ENCODE measurements around the gene C2. TPM values are rescaled to one million over a fixed set of nuclear protein-coding genes. Genes with fewer than 3 reads are reported as not detected.
"Not testable (repeated sequence)": the region's sequence is repeated elsewhere in the genome, so short reads cannot be mapped to it uniquely, and the experiment has no call there.

C2 gene
- total RNA-seq, 1 donor = 1.3 TPM

DNA sequence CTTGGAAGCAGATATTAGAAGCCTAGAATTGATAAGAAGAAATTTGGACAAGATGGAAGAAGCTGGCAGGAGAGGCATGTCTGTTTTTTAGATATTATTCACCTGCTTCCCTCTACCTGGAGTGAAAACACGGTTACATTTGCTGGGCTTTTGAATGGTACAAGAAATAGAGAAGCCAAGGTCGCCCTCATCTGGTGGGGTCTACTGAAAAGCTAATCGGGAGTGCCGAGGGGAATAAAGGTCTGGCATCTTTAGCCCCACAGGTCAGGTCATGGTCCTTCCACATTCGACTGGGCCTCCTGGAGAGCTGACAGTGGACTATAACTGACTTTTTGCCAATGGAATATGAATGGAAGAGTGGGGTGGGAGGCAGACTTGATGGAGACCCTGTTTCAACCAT is 4.6 kb upstream of the C2 start:
- no peak overlapping the region for H3K4me3 ChIP-seq (ENCODE audit: low read depth, low read length)
- DNase-seq (ENCODE audit: low read depth) = peak; percentile 25
- TF ChIP-seq, protein P1, sequence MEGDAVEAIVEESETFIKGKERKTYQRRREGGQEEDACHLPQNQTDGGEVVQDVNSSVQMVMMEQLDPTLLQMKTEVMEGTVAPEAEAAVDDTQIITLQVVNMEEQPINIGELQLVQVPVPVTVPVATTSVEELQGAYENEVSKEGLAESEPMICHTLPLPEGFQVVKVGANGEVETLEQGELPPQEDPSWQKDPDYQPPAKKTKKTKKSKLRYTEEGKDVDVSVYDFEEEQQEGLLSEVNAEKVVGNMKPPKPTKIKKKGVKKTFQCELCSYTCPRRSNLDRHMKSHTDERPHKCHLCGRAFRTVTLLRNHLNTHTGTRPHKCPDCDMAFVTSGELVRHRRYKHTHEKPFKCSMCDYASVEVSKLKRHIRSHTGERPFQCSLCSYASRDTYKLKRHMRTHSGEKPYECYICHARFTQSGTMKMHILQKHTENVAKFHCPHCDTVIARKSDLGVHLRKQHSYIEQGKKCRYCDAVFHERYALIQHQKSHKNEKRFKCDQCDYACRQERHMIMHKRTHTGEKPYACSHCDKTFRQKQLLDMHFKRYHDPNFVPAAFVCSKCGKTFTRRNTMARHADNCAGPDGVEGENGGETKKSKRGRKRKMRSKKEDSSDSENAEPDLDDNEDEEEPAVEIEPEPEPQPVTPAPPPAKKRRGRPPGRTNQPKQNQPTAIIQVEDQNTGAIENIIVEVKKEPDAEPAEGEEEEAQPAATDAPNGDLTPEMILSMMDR (IDR thresholded peaks at IDR 0.05; ENCODE audit: insufficient read depth, low read depth, low read length) = peak; percentile 28

DNA sequence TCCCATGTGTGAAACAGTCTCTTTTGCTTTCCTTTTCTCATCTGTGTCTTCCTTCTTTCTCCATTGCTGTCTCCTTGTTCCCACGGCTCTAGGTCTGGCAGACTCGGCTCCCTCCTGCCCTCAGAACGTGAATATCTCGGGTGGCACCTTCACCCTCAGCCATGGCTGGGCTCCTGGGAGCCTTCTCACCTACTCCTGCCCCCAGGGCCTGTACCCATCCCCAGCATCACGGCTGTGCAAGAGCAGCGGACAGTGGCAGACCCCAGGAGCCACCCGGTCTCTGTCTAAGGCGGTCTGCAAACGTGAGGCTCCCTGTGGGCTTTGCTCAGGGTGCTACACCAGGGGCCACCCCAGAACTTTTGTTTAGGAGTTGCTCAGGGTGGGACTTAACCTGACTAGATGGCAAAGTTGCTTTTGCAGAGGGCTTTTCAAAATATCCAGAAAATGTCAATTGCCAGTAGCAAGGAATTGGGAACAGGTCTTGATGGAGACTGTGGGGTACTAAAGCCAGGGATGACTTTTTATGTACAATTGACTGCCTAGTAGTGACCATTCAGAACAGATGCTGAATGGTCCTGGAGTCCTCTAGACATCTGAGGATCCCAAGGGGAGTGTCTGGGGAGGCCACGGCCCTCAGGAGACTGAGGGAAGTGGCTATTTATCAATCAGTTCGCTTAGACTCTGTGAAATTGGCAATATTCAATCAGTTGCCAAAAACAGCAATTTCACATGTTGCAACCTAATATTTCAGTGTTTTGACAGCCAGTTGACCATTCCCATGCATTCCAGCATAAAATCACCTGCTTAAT is 550 bp downstream of the C2 start:
- TF ChIP-seq, protein P1 (IDR thresholded peaks at IDR 0.05; ENCODE audit: insufficient read depth, low read depth, low read length) = no peak
- peak overlapping the region; percentile 33 for H3K4me3 ChIP-seq (ENCODE audit: low read depth, low read length)
- DNase-seq (ENCODE audit: low read depth) = no peak

DNA sequence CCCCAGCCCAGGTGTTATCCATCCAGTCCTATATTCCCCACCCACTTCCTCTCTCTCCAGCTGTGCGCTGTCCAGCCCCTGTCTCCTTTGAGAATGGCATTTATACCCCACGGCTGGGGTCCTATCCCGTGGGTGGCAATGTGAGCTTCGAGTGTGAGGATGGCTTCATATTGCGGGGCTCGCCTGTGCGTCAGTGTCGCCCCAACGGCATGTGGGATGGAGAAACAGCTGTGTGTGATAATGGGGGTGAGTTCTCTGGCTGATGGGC is 1.1 kb downstream of the C2 start:
- TF ChIP-seq, protein P1 (IDR thresholded peaks at IDR 0.05; ENCODE audit: insufficient read depth, low read depth, low read length) = no peak
- no peak for DNase-seq (ENCODE audit: low read depth)

GRCh38 chr6:31930962-31931361 is 3.4 kb downstream of the C2 start:
- TF ChIP-seq, protein P1 (IDR thresholded peaks at IDR 0.05; ENCODE audit: insufficient read depth, low read depth, low read length) = no peak
- H3K4me3 ChIP-seq (ENCODE audit: low read depth, low read length) = no peak overlapping the region
- no peak for DNase-seq (ENCODE audit: low read depth)

More for the DNA sequence above, 1.1 kb downstream of the C2 start:
- H3K4me3 ChIP-seq (ENCODE audit: low read depth, low read length) = no peak overlapping the region

DNA sequence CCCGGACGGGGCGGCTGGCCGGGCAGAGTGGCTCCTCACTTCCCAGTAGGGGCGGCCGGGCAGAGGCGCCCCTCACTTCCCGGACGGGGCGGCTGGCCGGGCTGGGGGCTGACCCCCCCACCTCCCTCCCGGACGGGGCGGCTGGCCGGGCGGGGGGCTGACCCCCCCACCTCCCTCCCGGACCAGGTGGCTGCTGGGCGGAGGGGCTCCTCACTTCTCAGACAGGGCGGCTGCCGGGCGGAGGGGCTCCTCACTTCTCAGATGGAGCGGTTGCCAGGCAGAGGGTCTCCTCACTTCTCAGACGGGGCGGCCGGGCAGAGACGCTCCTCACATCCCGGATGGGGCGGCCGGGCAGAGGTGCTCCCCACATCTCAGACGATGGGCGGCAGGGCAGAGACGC is 4.6 kb downstream of the C2 start:
- not testable (repeated sequence) for DNase-seq (ENCODE audit: low read depth); H3K4me3 ChIP-seq (ENCODE audit: low read depth, low read length)

DNA sequence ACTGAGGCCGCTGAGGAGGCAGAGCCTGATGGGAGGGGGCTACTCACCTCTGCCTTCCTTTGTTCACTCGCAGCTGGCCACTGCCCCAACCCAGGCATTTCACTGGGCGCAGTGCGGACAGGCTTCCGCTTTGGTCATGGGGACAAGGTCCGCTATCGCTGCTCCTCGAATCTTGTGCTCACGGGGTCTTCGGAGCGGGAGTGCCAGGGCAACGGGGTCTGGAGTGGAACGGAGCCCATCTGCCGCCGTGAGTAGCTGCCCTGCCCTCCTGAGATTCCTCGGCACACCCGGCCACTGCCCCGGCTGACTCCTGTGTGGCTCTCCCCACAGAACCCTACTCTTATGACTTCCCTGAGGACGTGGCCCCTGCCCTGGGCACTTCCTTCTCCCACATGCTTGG is 6.0 kb downstream of the C2 start:
- TF ChIP-seq, protein P1 (IDR thresholded peaks at IDR 0.05; ENCODE audit: insufficient read depth, low read depth, low read length) = no peak
- no peak for DNase-seq (ENCODE audit: low read depth)
- no peak overlapping the region for H3K4me3 ChIP-seq (ENCODE audit: low read depth, low read length)

DNA sequence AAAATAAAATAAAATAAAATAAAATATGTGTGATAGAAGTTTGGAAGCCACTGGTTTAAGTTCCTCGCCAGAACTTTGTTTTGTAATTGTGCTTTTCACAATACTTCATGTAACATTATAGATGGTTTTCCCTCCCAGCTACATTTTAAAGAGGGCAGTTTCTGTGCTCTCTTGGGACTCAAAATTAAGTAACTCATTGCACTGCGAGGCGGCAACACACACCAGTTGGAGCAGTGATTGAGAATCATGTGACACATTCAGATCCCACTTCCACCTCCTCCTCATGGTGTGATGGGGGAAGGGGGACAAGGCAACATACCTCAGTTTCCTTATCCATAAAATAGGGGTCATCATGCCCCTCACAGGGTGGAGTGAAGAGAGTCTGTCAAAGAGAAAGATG is 7.5 kb downstream of the C2 start:
- TF ChIP-seq, protein P1 (IDR thresholded peaks at IDR 0.05; ENCODE audit: insufficient read depth, low read depth, low read length) = no peak
- H3K4me3 ChIP-seq (ENCODE audit: low read depth, low read length) = no peak overlapping the region
- no peak for DNase-seq (ENCODE audit: low read depth)

Measured in fibroblast of villous mesenchyme (primary cell).